Right lobe of liver (tissue), 6 donors: ENCODE data around the gene KCNJ11. TPM values are rescaled to one million over a fixed set of nuclear protein-coding genes. Genes with fewer than 3 reads are reported as not detected.

ENCODE experiments used
- ATAC-seq, 4 donors: fragments of 200-7000 bp; cut with Tn5 transposase; one replicate each; pipeline ENCODE4 v1.9.1; 2020; ENCODE audit warnings: mild to moderate bottlenecking in 4 of 4, moderate library complexity in 4 of 4
- DNase-seq, 3 donors: peaks; one replicate each; pipeline ENCODE4 v3.0.0-alpha.2; 2020
- H3K27ac ChIP-seq, 3 donors: fragments of 200-600 bp; one replicate each; pipeline ENCODE4 v1.8.0; 2022
- H3K27me3 ChIP-seq, 2 donors: fragments of 200-600 bp; one replicate each; pipeline ENCODE4 v1.8.0; 2022
- H3K36me3 ChIP-seq, 4 donors: fragments of 200-600 bp; sonication (generic) in 1 of 4; one replicate each; pipeline versions ENCODE4 v1.5.1 to v1.8.0; 2017 to 2022; ENCODE audit warnings: control low read depth in 1 of 4
- H3K4me1 ChIP-seq, 4 donors: fragments of 200-600 bp; sonication (generic) in 1 of 4; one replicate each; pipeline versions ENCODE4 v1.5.1 to v1.8.0; 2017 to 2022; ENCODE audit warnings: control low read depth in 1 of 4
- H3K4me3 ChIP-seq, 3 donors: fragments of 200-600 bp; one replicate each; pipeline ENCODE4 v1.8.0; 2022
- H3K9me3 ChIP-seq, 4 donors: fragments of 200-600 bp; sonication (generic) in 1 of 4; one replicate each; pipeline versions ENCODE4 v1.5.1 to v1.8.0; 2017 to 2022; ENCODE audit warnings: control low read depth in 1 of 4
- POLR2A ChIP-seq: fragments of 450-650 bp; IDR thresholded peaks from one replicate; pipeline ENCODE4 v1.6.1; 2017; ENCODE audit warnings: antibody characterized with exemption, mild to moderate bottlenecking
- WGBS: methylation state at CpG from one replicate; pipeline ENCODE4 v1.1.6; 2018; ENCODE audit warnings: low coverage, low lambda C conversion rate; ENCODE audit not compliant: insufficient coverage; ENCODE audit errors: missing lambda C conversion rate; 5-methylcytosine and 5-hydroxymethylcytosine counted together
- intact Hi-C, 2 donors: fragments of 100-400 bp; cut with DNase I; formaldehyde crosslinking; loops; one replicate each; pipeline versions ENCODE4 v1.11.2 to v1.14.1; 2022
- total RNA-seq, 6 experiments: library from RNA; depleted of rRNA in 2 of 6; stranded (reverse); fragments of >200 nt in 2 of 6; fragmentation: NEBNext Ultra II Directional in 3 of 6; extraction: Animal tissue kit (Norgen Biotek cat#: 25700) in 3 of 6; gene quantifications; one replicate each; pipeline versions ENCODE4 v1.1.0 to v1.2.4, GENCODE V29; 2016 to 2023
- TF ChIP-seq, protein P1 (sequence below), 4 donors: fragments of 200-600 bp in 3 of 4; fragments of 450-650 bp in 1 of 4; IDR thresholded peaks; one replicate each; pipeline versions ENCODE4 v1.5.1 to v1.8.0; 2016 to 2022; ENCODE audit warnings: antibody characterized with exemption in 4 of 4, mild to moderate bottlenecking in 2 of 4
- donor health status: DM: no; HTN: yes; CAD: no.
- donor health status: DM: no; HTN: no; CAD: no.
- donor health status: DM: no; HTN: no; CAD: no.
- donor health status: DM: no; HTN: yes; CAD: no.
- donor health status: DM: no; HTN: yes; CAD: no.

Gene KCNJ11
- total RNA-seq, 6 experiments from 2014 or later, result 0.93 to 3.7 (median 2.0) TPM

DNA sequence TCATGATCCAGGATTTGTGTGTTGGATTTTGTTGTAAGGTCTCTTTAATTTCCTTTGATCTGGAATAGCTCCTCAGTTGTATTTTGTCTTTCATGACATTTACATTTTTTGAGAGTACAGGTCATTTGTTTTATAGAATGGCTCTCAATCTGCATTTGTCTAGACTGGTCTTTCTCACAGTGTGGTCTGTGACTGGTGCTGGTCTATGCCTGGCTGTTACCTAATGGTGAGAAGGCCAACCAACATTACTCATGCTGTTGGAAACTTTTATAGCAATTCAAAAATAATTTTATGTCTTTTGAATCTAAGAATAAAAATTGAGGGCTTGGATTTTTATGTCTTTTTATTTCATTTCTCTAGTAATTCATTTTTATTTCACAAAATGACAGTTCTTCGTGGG lies 40.8 kb downstream of the KCNJ11 start:
- no peak for ATAC-seq
- no peaks in the 10 kb centered on the region for H3K36me3 ChIP-seq
- intact Hi-C loops, result no loop called here
- H3K9me3 ChIP-seq, result no peaks in the 10 kb centered on the region
- DNase-seq, result no peak
- no peak overlapping the region for H3K4me3 ChIP-seq
- TF ChIP-seq, protein P1, sequence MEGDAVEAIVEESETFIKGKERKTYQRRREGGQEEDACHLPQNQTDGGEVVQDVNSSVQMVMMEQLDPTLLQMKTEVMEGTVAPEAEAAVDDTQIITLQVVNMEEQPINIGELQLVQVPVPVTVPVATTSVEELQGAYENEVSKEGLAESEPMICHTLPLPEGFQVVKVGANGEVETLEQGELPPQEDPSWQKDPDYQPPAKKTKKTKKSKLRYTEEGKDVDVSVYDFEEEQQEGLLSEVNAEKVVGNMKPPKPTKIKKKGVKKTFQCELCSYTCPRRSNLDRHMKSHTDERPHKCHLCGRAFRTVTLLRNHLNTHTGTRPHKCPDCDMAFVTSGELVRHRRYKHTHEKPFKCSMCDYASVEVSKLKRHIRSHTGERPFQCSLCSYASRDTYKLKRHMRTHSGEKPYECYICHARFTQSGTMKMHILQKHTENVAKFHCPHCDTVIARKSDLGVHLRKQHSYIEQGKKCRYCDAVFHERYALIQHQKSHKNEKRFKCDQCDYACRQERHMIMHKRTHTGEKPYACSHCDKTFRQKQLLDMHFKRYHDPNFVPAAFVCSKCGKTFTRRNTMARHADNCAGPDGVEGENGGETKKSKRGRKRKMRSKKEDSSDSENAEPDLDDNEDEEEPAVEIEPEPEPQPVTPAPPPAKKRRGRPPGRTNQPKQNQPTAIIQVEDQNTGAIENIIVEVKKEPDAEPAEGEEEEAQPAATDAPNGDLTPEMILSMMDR (IDR thresholded peaks at IDR 0.05), result no peak
- no peak for TF ChIP-seq POLR2A
- H3K4me1 ChIP-seq, result peaks cover 0 to 15% (median 0%) of the 10 kb centered on the region in 4 donors
- no peaks in the 10 kb centered on the region for H3K27me3 ChIP-seq
- 60% methylated on average over 1 of the region's 1 CpG for WGBS
- H3K27ac ChIP-seq, result no peak overlapping the region

DNA sequence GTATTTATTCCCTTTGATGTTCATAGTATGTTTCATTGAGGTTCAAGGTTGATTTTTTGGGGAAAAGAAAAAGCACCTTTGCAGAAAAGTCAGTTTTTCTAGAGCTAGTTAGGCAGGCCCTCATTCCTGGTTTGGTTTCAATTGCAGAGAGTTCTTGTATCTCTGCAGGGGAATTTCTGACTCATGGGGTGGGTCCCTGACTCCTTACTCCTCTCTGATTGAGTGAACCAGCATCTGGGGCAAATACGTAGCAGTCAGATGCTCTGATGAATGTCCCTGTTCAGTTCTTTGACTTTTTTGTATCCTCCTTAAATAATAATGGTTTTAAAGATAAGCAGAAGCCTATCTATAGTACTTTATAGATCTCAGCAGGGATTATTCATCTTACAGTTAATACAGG lies 44.6 kb downstream of the KCNJ11 start:
- no peak overlapping the region for H3K4me3 ChIP-seq
- H3K27me3 ChIP-seq, result no peaks in the 10 kb centered on the region
- H3K4me1 ChIP-seq, result no peaks in the 10 kb centered on the region
- H3K27ac ChIP-seq, result no peak overlapping the region
- DNase-seq, result no peak
- 100% methylated on average over 1 of the region's 1 CpG for WGBS
- no peaks in the 10 kb centered on the region for H3K36me3 ChIP-seq
- intact Hi-C loops, result no loop called here
- TF ChIP-seq, protein P1 (IDR thresholded peaks at IDR 0.05), result no peak
- no peak for TF ChIP-seq POLR2A
- H3K9me3 ChIP-seq, result no peaks in the 10 kb centered on the region
- ATAC-seq, result no peak

- H3K4me1 ChIP-seq, result no peaks in the 10 kb centered on the region
- ATAC-seq (no peak), DNase-seq (no peak)
- no peak overlapping the region for H3K27ac ChIP-seq
- H3K4me3 ChIP-seq, result no peak overlapping the region
- intact Hi-C loops, result no loop called here
- TF ChIP-seq, protein P1 (IDR thresholded peaks at IDR 0.05), result no peak
- TF ChIP-seq POLR2A, result no peak
- no peaks in the 10 kb centered on the region for H3K36me3 ChIP-seq
- no peaks in the 10 kb centered on the region for H3K9me3 ChIP-seq
- WGBS, result 92% methylated on average over 2 of the region's 2 CpGs
- H3K27me3 ChIP-seq, result no peaks in the 10 kb centered on the region
Observed at GRCh38 chr11:17343257-17343656, 45.2 kb downstream of the KCNJ11 start.

Other genes starting within 250 kb of the KCNJ11 start
- 10 to 100 TPM; 20.3 to 36.4 (median 28.1) TPM for gene PIK3C2A, start 180.7 kb downstream of the KCNJ11 start, total RNA-seq
- gene NUCB2, start 111.9 kb downstream of the KCNJ11 start, total RNA-seq, result 100 to 1,000 TPM in 2 of 6 experiments, 10 to 100 TPM in 4; 34.7 to 131 (median 60.9) TPM
- 1 to 10 TPM in 3 of 6 experiments, under 1 TPM in 3; 0.15 to 3.2 (median 1.0) TPM for gene NCR3LG1, start 36.9 kb downstream of the KCNJ11 start, total RNA-seq
- 1 to 10 TPM in 2 of 6 experiments, not detected in 4; 1.3 to 1.5 TPM for gene ABCC8, start 88.2 kb upstream of the KCNJ11 start, total RNA-seq
- 1 to 10 TPM in 1 of 6 experiments, under 1 TPM in 5; 0.15 to 1.2 (median 0.58) TPM for gene USH1C, start 155.8 kb upstream of the KCNJ11 start, total RNA-seq
- gene OTOG, start 158.6 kb upstream of the KCNJ11 start, total RNA-seq, result not detected